Fibroblast of pulmonary artery (primary cell): ENCODE measurements around the gene HAP1.

Experiments used
- DNase-seq: peaks from one replicate; pipeline ENCODE4 v3.0.0-alpha.2; 2010; ENCODE audit warnings: low read depth
- H3K4me3 ChIP-seq: replicated peaks from 2 replicates; pipeline ENCODE4 v1.5.1; 2011; ENCODE audit warnings: low read depth, mild to moderate bottlenecking, control low read depth, low read length, moderate library complexity
- TF ChIP-seq, protein P1 (sequence below): IDR thresholded peaks from 2 replicates; pipeline ENCODE4 v1.5.1; 2011; ENCODE audit warnings: mild to moderate bottlenecking, control low read depth, low read length, inconsistent platforms; ENCODE audit errors: missing control alignments

The HAP1 gene

DNA sequence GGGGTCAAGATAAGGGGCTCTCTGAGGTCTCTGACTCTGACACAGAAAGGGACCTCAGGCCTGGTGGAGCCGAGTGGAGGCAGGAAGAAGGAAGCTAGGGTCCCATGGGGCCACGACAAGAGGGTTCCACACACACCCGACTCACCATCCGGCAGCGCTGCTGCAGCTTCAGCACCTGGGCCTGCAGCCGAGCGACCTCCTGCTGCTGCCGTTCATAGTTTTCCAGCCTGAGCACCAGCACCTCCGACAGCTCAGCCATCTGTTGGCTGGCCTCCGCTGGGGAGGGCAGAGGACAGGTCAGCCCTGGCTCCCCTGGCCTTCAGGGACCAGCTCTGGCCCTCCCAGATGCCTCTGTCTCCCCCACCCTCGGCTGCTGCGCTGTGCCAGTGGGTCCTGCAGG, 6.4 kb downstream of the HAP1 start:
- TF ChIP-seq, protein P1, sequence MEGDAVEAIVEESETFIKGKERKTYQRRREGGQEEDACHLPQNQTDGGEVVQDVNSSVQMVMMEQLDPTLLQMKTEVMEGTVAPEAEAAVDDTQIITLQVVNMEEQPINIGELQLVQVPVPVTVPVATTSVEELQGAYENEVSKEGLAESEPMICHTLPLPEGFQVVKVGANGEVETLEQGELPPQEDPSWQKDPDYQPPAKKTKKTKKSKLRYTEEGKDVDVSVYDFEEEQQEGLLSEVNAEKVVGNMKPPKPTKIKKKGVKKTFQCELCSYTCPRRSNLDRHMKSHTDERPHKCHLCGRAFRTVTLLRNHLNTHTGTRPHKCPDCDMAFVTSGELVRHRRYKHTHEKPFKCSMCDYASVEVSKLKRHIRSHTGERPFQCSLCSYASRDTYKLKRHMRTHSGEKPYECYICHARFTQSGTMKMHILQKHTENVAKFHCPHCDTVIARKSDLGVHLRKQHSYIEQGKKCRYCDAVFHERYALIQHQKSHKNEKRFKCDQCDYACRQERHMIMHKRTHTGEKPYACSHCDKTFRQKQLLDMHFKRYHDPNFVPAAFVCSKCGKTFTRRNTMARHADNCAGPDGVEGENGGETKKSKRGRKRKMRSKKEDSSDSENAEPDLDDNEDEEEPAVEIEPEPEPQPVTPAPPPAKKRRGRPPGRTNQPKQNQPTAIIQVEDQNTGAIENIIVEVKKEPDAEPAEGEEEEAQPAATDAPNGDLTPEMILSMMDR, result no peak
- no peak for DNase-seq
- H3K4me3 ChIP-seq, result no peak overlapping the region

DNA sequence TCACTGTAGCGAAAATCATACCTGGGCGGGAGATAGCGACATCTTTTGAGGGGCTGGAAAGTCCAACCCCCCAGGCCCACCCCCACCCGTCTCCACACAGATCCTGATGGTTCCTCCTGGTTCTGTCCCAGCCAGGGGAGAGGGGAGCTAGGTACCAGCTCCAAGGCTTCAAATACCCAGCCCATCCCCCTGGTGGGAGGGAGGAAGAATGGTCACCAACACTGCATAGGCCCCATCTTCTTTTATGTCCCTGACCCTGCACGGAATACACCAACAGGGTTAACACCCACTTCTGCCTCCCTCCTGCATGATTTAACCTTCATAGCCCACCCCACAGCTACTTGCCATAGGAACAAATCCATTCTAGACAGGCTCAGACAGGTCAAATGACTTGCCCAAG, 9.3 kb downstream of the HAP1 start:
- no peak for DNase-seq
- TF ChIP-seq, protein P1, result no peak

DNA sequence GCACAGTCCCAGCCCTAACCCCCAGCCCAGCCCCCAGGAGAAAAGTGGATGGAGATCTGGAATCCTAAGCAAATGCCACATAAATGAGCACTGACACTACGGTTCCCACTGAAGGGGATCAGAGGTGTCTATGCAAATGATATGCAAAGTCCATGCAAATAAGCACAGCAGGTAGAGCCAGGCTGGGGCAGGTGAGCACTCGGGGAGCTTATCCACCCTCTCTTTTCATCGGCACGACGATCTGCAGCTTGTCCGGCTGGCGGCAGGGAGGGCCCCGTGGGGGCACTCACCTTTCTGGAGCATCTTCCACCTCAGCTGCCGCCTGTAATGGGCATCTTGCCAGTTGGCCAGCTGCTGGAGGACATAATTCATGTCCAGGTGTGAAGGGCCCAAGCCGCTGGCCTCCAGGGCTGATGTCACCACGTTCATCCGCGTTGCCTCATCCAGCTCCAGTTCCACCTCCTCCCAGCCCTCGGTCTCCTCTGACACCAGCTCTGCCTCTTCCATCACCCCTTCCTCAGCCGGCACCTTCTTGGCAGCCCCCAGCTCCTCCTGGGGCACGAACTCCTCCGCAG, 9.9 kb downstream of the HAP1 start:
- no peak for DNase-seq
- no peak overlapping the region for H3K4me3 ChIP-seq
- TF ChIP-seq, protein P1, result no peak

More for the DNA sequence above, 9.3 kb downstream of the HAP1 start:
- H3K4me3 ChIP-seq, result no peak overlapping the region

DNA sequence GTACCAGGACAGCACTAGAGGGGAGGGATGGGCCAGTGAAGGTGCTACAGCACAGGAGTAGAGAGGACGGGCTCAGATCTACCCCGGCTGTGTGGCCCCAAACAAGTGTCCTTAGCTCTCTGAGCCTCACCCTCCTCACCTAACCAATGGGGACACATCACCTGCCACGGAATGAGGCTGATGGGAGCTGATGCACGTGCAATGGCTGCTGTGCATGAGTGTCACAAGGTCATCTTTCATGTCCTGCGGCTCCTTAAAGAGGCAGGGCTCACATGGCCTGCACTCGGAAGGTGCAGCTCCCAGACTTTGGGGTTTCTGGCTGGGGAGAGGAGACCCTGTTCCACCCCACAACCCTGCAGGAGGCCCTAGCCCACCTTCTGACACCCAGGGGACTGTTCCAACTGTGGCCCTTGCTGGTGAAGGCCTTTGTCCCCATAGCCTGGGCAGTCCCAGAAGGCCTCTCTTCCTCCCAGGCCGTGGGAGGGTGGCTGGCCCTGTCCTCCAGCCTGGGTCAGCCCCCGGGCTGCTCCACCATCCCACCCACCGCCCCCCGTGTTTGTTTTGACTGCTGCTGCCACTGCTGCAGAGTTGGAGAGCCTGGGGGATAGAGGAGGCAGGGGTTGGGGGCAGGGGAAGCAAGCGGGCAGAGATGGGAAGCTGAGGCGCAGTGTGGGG, 10.5 kb downstream of the HAP1 start:
- no peak overlapping the region for H3K4me3 ChIP-seq
- TF ChIP-seq, protein P1, result no peak
- DNase-seq, result no peak

DNA sequence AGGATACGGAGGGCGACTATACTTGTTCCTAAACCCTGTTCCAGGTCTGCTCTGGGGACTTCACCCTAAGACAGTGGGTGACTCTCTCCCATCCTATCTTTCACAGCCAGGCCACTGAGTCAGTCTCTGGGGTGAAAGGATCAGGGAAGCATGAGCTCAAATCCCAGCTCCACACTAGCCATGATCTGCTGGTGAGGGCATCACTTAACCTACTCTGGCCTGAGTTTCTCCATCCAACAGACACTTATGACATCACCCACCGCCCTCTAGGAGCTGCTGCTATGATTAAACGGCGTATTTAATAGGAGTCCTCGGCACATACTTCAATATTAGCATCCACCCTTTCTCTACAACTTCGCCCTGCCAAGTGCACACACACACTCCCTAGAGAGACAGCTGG, 12.2 kb downstream of the HAP1 start:
- no peak overlapping the region for H3K4me3 ChIP-seq
- TF ChIP-seq, protein P1, result no peak
- DNase-seq, result no peak

GRCh38 chr17:41718287-41718645, 16.2 kb downstream of the HAP1 start:
- H3K4me3 ChIP-seq, result no peak overlapping the region
- TF ChIP-seq, protein P1, result no peak
- no peak for DNase-seq
